ENCODE measurements around the gene CISD1. TPM values are rescaled to one million over a fixed set of nuclear protein-coding genes. Genes with fewer than 3 reads are reported as not detected.

CISD1 gene
- total and polyA plus RNA-seq, 2 experiments from 2014 or later, result 31.7 to 212 TPM

DNA sequence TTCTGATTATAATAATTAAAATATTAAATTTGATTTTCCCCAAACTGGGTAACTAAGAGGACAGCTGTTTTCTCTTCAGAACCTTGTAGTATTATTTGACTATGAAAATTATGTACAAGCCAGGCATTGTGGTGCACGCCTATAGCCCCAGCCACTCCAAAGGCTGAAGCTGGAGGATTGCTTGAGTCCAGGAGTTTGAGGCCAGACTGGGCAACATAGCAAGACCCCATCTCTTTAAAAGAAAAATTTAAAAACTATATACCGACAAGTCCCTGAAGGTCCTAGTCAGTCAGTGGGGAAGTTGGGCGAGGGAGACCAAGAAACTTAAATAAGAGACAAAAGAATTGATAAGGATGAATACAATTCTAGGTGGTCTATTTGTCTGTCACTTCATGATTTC is 38.7 kb downstream of the CISD1 start:
- DNase-seq (ENCODE audit: low read depth in 1 of 2, low spot score in 1 of 2), result no peak
- no peaks in the 10 kb centered on the region for H3K27me3 ChIP-seq
- H3K27ac ChIP-seq, result no peak overlapping the region

DNA sequence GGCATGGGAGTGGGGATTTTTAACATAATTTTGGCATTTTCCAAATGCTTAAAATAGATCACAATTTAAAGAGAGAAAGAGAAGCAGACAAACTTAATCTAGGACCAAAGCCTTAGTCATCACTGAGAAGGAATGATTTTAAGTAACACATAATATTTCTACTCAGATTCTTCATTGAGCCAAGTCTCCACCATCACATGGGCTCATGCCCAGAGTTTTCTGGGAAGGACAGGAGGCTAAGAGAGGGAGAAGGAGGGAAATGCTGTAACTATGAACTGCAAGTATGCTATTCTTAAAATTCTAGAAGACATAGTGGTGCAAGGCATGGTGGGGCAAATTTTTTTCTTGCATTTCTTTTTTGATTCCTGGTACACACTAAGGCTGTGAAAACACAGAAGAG is 42.1 kb downstream of the CISD1 start:
- Histone ChIP-seq H3K27me3 (no peaks in the 10 kb centered on the region), H3K36me3 (no peaks in the 10 kb centered on the region), H3K4me3 (no peak overlapping the region), H3K27ac (no peak overlapping the region), H3K4me1 (ENCODE audit: low read depth) (no peaks in the 10 kb centered on the region), H3K9me3 (ENCODE audit: low read depth) (no peaks in the 10 kb centered on the region)
- peak in 1 of 2 donors; percentile 14 for DNase-seq (ENCODE audit: low read depth in 1 of 2, low spot score in 1 of 2)
- TF ChIP-seq, protein P1, sequence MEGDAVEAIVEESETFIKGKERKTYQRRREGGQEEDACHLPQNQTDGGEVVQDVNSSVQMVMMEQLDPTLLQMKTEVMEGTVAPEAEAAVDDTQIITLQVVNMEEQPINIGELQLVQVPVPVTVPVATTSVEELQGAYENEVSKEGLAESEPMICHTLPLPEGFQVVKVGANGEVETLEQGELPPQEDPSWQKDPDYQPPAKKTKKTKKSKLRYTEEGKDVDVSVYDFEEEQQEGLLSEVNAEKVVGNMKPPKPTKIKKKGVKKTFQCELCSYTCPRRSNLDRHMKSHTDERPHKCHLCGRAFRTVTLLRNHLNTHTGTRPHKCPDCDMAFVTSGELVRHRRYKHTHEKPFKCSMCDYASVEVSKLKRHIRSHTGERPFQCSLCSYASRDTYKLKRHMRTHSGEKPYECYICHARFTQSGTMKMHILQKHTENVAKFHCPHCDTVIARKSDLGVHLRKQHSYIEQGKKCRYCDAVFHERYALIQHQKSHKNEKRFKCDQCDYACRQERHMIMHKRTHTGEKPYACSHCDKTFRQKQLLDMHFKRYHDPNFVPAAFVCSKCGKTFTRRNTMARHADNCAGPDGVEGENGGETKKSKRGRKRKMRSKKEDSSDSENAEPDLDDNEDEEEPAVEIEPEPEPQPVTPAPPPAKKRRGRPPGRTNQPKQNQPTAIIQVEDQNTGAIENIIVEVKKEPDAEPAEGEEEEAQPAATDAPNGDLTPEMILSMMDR (IDR thresholded peaks at IDR 0.05; ENCODE audit: low read depth, low read length), result no peak

More for the DNA sequence above, 38.7 kb downstream of the CISD1 start:
- Histone ChIP-seq H3K9me3 (ENCODE audit: low read depth) (no peaks in the 10 kb centered on the region), H3K36me3 (no peaks in the 10 kb centered on the region), H3K4me1 (ENCODE audit: low read depth) (no peaks in the 10 kb centered on the region), H3K4me3 (no peak overlapping the region)
- TF ChIP-seq, protein P1 (IDR thresholded peaks at IDR 0.05; ENCODE audit: low read depth, low read length), result no peak

DNA sequence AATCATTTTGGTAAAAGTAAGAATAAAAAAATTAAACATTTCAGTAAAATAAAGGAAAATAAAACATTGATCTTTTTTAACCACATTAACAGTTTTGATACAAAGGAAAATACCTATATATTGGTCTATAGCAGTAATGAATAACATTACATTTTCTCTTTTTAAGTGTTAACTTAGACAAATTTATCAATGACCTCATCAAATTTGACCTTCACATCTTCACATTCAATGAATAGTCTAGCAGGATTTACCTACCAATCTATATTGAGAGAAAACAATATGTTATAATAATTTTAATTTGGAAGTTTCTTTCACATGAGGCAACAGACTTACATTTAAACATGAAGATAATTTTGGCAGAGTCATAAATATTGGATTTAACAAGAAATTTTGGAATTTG is 47.9 kb downstream of the CISD1 start:
- Histone ChIP-seq H3K4me1 (ENCODE audit: low read depth) (no peaks in the 10 kb centered on the region), H3K36me3 (no peaks in the 10 kb centered on the region), H3K4me3 (no peak overlapping the region), H3K9me3 (ENCODE audit: low read depth) (no peaks in the 10 kb centered on the region), H3K27me3 (no peaks in the 10 kb centered on the region), H3K27ac (no peak overlapping the region)
- no peak for DNase-seq (ENCODE audit: low read depth in 1 of 2, low spot score in 1 of 2)
- TF ChIP-seq, protein P1 (IDR thresholded peaks at IDR 0.05; ENCODE audit: low read depth, low read length), result no peak

DNA sequence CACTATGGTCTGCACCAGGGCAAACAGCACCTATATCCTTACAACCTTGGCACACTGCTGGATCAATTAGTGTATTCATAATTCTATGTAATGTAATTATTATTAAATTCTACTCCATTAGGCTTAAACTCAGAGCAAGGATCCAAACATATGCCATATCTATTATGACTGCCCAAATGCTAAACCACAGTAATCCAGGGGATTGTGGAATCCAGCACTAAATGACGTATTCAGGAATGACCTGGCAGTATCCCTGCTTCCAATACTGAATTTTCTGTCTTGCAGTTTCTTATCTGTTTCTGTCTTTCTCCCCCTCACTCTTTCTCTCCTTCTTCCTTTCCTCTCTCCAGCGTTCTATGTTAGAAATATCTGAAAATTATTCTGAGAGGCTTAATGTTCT is 49.4 kb downstream of the CISD1 start:
- Histone ChIP-seq H3K36me3 (no peaks in the 10 kb centered on the region), H3K27ac (no peak overlapping the region), H3K27me3 (no peaks in the 10 kb centered on the region), H3K9me3 (ENCODE audit: low read depth) (no peaks in the 10 kb centered on the region), H3K4me3 (no peak overlapping the region), H3K4me1 (ENCODE audit: low read depth) (no peaks in the 10 kb centered on the region)
- TF ChIP-seq, protein P1 (IDR thresholded peaks at IDR 0.05; ENCODE audit: low read depth, low read length), result no peak
- DNase-seq (ENCODE audit: low read depth in 1 of 2, low spot score in 1 of 2), result peak in 1 of 2 donors; percentile 73

DNA sequence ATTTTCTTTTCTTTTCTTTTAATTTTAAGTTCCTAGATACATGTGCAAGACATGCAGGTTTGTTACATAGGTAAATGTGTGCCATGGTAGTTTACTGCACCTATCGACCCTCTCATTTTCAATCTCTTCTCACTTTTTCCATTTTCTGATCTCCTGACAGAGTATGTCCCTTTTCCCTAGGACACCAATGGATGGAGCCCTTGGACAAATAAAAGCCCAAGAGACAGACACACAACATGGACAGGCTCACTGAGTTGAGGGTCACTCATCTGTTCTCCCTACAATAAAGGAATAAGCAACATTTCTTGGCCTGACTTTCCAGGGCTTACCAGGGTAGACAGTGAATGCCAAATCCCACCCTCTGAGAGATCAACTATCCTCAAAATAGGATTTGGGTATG is 50.6 kb downstream of the CISD1 start:
- Histone ChIP-seq H3K4me1 (ENCODE audit: low read depth) (no peaks in the 10 kb centered on the region), H3K4me3 (no peak overlapping the region), H3K27ac (no peak overlapping the region), H3K9me3 (ENCODE audit: low read depth) (no peaks in the 10 kb centered on the region), H3K27me3 (no peaks in the 10 kb centered on the region), H3K36me3 (no peaks in the 10 kb centered on the region)
- TF ChIP-seq, protein P1 (IDR thresholded peaks at IDR 0.05; ENCODE audit: low read depth, low read length), result no peak
- no peak for DNase-seq (ENCODE audit: low read depth in 1 of 2, low spot score in 1 of 2)
